HG02571 (cell line): ENCODE data around the gene SWSAP1.
"Not testable (repeated sequence)": the region's sequence is repeated elsewhere in the genome, so short reads cannot be mapped to it uniquely, and the experiment has no call there.

ENCODE experiments used
- ATAC-seq: cut with Tn5 transposase; IDR thresholded peaks from one replicate; pipeline ENCODE4 v1.9.1; 2021; ENCODE audit warnings: mild to moderate bottlenecking, moderate library complexity; ENCODE audit not compliant: unreplicated experiment

Gene SWSAP1

GRCh38 chr19:11374433-11375142, at the start of gene SWSAP1:
SWSAP1 (plus strand) TSS chr19:11374666; CDS start chr19:11374681, 15 bp downstream.
- peak; percentile 86 for ATAC-seq

- ATAC-seq: no peak
These were observed 49.6 kb upstream of the SWSAP1 start for GRCh38 chr19:11324748-11325389.

- no peak for ATAC-seq
These were observed 48.9 kb upstream of the SWSAP1 start for GRCh38 chr19:11325544-11325943.

- no peak for ATAC-seq
These were observed 44.3 kb upstream of the SWSAP1 start for GRCh38 chr19:11330127-11330526.

- ATAC-seq: no peak
These were observed 43.0 kb upstream of the SWSAP1 start for GRCh38 chr19:11331502-11331901.

- no peak for ATAC-seq
These were observed 41.6 kb upstream of the SWSAP1 start for GRCh38 chr19:11332822-11333221.

GRCh38 chr19:11333838-11334237, 40.6 kb upstream of the SWSAP1 start:
- ATAC-seq: not testable (repeated sequence)

- no peak for ATAC-seq
These were observed 38.9 kb upstream of the SWSAP1 start for GRCh38 chr19:11335449-11336146.

GRCh38 chr19:11337080-11337479, 37.4 kb upstream of the SWSAP1 start:
- no peak for ATAC-seq

- ATAC-seq: no peak
These were observed 36.3 kb upstream of the SWSAP1 start for GRCh38 chr19:11338121-11338520.

GRCh38 chr19:11338569-11339253, 35.8 kb upstream of the SWSAP1 start:
- ATAC-seq: no peak

- ATAC-seq: no peak
These were observed 35.0 kb upstream of the SWSAP1 start, which contains the start of gene RAB3D for GRCh38 chr19:11339254-11340098. RAB3D (minus strand) TSS chr19:11339657; CDS start chr19:11337399, 2,258 bp downstream.

GRCh38 chr19:11340099-11340467, 34.4 kb upstream of the SWSAP1 start:
- not testable (repeated sequence) for ATAC-seq

- ATAC-seq: no peak
These were observed 32.0 kb upstream of the SWSAP1 start for GRCh38 chr19:11342429-11342828.

GRCh38 chr19:11345122-11345803, 29.2 kb upstream of the SWSAP1 start:
- no peak for ATAC-seq

- ATAC-seq: peak; percentile 91
These were observed 28.1 kb upstream of the SWSAP1 start, which contains the start of the genes CCDC159 and TMEM205 for GRCh38 chr19:11346104-11346940. CCDC159 (plus strand) TSS chr19:11346519; CDS start chr19:11346607, 88 bp downstream. TMEM205 (minus strand) TSS chr19:11346268; CDS start chr19:11345619, 649 bp downstream.

GRCh38 chr19:11347546-11348039, 26.9 kb upstream of the SWSAP1 start:
- ATAC-seq: no peak

- no peak for ATAC-seq
These were observed 25.3 kb upstream of the SWSAP1 start for GRCh38 chr19:11349171-11349570.
